Medulla oblongata (tissue), 1 donor: ENCODE measurements around the gene CYP46A1.

Experiments
- DNase-seq: peaks from one replicate; pipeline ENCODE4 v3.0.0-alpha.2; 2015; ENCODE audit errors: extremely low spot score

Gene CYP46A1

GRCh38 chr14:99744199-99744872 is 60.2 kb downstream of the CYP46A1 start:
- DNase-seq = no peak

DNA sequence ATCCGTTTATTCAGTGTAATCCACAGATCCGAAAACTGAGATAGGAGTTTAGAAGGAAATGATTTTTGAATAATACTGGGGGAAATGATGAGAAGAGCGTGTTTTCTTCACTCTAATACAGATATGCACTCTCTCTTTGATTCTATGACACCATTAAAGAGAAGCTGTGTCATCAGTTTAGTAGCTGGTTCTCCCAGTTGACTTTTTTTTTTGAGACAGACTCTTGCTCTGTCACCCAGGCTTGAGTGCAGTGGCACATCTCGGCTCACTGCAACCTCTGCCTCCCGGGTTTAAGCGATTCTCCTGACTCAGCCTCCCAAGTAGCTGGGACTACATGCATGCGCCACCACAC is 60.8 kb downstream of the CYP46A1 start:
- DNase-seq = no peak

GRCh38 chr14:99745307-99745951 is 61.3 kb downstream of the CYP46A1 start:
- DNase-seq = no peak

DNA sequence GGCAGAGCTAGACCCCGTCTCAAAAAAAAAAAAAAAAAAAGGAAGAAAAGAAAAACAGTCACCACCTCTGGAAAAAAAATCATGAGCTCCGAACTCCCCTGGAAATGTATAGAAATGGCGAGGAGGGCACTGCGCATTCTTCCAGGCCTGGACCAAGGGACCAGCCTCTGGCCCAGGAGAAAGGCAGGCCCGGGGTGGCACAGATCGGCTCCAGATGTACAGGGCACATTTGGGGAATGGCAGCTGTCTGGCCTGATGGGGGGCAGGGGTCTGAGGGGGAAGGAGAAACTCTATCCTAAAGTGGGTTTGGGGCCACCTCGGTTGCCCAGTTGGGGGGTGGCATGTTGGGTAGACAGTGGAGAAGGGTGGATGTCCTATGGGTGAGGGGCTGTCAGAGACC is 63.1 kb downstream of the CYP46A1 start:
- DNase-seq = no peak

DNA sequence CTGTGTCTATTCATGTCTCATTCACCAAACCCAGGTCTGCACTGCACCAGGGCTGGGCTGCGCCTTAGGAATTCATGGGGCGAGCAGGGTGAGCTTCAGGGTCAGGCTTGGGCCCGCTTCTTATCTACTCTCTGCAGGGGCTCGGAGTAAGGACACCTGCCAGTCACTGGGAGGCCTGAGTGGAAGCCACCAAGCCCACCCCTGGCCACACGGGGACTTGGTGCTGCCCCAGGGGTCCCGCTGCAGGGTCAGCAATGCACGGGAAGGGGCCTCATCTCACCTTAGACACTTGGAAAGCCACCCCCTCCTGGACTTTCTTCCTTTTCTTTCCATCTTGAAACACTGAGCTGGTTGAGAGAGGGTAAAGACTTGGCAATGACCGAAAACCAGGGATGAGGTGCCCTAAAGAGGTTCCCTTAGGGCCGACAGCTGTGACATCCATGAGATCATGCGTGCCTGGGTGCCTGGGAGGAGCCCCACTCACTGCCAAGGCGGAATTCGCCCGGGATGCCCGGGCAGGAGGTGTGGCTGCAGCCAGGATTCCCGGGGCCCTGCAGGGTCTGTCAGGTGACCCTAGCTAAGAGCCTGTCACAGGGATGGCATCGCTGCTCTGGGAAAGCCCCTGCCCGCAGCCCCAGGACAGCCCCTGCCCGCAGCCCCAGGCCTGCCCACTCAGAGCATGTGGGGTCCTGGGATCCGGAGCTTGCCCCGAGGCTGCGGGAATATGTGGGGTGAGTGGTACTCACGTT is 63.7 kb downstream of the CYP46A1 start:
- DNase-seq = no peak

- DNase-seq = no peak
Observed at GRCh38 chr14:99748529-99748928, 64.4 kb downstream of the CYP46A1 start.

- DNase-seq = no peak
Observed at GRCh38 chr14:99749142-99749541, 65.0 kb downstream of the CYP46A1 start.

DNA sequence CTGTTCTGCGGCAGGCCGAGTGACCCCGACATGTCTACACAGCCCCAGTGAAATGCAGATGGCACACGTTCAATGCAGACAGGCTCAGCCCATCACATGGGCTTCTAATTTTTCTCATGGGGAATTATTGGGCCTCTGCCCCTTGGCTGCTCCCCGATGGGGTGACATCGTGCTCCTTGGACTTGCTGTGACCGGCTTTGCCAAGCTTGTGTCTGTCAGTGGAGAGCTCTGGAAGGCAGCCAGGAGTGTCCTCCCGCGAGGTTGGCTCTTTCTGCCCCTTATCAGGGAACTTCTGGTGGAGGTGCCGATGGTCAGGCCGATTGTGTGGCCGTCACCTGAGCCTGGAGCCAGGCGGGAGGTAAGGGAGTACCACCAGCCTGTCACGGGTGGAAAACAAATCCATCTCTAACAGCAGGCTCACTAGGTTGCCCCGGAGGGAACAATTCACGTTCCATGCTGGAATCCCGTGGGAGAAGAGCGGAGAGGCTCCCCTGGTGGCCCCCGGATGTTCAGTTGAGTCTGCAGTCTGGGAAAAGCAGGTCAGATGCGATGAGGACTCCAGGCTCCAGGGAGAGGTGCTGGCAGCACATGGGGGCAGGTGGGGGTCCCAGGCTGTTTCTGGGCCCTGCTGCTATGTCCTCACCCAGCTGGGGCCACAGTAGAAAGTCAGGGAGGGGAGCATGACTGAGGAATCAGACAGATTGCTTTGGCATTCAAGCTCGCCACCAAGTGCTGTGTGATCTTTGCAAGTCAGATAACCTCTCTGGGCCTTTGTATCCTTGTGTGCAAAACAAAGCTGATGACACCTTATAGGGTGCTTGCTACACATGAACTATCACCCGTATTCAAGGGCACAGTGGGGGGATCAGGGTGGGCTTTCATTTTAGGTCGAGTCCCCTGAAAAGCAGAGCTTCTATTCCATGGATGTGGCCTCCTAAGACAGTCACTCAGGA is 65.9 kb downstream of the CYP46A1 start:
- DNase-seq = no peak

- DNase-seq = no peak
Observed at GRCh38 chr14:99750746-99751450, 66.8 kb downstream of the CYP46A1 start.

DNA sequence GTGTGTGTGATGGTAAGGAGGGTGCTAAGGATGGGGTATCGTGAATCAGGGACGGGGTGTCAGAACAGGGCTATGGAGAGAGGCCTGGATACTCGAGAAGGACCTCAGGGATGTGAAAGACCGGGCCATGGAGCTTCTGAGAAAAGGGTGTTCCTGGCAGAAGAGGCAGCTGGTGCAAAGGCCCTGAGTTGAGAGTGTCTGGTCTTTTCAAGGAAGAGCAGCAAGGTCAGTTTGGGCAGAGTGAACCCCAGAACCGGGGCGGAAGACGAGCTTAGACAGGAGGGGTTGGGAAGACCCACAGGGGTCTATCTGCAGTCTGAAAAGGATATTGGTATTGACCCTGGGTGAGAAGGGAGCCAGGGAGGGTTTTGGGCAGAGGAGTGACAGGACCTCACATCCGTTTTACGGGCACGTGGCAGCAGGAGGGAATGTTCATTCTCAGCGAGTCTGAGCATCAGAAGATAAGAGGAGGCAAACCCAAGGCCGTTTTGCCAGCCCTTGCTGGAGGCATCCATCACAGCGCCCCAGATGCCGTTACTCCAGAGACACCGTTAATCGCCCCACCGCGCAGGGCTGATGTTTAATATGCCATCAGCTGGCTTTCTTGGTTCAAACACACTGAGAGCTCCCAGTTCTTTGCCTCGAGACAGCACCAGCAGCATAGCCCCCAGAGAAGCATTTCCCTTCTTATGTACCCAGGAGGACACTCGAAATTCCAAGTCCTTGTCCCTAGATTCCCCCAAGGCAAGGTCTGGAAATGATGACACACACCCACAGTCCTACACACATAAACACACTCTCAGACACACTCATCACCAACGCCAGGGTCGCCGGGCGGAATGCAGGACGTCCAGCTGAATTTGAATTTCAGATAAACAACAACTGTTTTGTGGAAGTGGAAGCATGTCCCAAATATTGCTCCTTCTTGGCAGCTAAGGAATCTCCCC is 67.7 kb downstream of the CYP46A1 start:
- no peak for DNase-seq

DNA sequence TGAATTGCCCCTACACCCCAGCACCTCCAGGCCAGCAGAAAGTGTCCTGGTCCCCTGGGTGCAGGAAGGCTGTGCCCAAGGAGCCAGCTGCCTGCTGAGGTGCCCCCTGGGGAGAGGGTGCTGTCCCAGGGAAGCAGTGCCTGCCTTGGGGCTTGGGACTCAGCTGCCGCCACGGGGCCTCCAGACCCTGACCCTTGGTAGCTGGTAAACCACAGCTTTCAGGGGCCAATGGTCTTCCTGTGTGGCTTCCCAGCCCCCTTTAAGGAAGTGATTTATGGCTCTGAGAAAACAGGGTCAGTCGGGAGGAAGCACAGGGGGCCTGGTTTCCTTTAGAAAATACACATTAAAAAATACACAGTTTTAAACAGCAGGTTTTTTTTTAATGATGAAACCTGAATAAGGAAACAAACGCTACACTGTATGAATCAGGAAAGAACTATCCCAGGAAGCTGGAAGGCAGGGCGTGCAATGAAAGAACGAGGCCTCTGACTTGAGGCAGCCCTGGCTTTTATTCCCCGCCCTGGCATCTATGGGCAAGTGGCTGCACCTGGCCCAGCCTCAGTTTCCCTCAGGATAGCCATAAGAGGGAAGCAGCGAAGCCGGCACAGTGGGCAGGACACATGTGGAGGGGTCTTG is 68.5 kb downstream of the CYP46A1 start:
- no peak for DNase-seq

DNA sequence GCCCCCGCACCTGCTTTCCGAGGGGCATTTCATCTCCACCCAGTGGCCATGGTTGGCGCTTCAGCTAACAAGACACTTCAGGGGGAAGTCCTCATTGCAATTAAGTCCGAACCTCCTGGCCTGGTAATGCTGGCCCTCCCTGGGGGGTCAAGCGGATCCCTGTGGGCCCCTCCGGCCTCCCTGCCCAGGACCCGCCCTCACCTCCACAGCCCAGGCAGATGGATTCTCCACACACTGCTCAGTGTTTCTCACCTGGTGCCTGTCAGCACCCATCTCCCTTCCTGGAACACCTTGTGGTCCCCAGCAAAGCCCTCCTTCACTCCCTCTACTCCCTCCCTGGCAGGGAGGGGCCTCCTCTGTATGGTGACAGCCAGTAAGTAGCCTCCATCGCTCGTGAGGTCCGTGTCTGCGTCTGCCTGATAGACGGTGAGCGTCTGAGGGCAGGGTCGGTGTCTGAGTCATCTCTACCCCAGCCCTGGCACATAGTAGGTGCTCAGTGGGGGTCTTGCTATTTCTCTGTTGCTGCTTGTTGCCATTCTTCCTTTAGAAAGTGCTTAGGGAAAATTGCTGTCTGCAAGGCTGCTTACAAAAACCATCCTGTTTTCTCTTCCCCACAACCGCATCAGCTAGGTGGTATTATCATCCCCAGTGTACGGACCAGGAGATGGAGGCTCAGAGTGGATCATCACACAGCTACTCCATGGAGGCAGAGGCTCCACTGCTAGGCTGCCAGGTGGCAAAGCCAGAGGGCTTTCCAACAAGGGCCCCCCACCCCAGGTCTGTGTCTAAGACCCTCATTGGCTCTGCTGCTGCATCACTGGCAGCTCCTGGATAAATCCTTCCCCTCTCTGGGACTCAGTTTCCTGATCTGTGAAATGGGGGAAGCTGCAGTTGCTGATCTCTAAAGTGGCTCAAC is 69.4 kb downstream of the CYP46A1 start:
- DNase-seq = no peak

DNA sequence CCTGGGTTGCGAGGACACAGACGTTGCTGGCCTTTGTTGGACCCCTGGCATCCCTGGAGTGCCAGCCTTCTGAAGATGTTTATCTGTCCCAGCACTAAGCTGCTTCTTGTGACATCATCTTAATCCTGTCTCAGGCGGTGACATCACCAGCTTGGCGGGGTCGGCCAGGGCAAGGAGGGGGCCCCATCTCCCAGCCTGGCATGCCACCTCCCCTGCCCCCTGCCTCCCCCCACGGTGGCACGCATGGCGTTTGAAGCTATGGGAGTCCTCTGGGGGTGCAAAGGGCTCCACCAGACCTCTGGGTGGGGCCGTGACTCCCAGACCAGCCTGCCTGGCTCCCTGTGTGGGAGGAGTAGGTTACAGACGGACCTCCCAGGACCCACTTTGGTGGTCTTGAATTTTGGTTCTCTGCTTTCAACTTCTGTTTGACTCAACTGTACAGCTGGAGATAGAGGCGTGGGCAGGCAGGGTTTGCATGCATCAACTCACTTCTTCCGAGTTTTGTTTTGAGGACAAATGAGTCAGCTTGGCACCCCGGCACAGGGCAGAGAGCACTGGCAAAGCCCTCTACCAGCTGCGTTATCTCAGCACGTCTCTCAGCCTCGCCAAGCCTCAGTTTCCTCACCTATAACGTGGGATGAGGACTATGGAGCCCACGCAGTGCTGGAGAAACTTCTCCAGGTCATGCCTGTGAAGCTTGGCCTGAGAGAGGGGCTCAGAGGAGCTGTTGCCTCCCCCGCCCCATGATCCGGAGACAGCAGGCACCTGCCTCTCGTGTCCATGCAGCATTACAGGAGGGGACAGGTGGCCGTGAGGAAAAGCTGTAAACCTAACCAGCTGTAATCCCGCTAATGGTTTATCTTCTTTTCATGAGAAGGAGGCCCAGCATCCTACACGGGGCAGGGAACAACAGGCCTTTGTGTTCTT is 70.3 kb downstream of the CYP46A1 start:
- no peak for DNase-seq

DNA sequence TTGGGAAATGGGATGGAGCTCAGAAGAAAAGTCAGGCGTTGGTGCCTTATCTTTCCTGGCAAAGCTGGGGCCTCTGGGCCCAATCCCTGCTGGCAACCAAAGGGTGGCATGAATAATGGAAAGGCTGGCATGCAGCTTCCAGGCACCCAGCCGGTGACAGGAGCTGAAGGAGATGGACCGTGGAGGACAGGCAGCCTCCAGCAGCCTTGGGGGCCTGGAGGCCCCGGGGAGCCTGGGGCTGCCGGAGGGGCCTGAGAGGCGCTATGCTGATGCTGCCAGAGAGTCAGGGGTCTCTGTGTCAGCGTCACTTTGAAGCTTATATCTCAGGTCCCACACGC is 70.9 kb downstream of the CYP46A1 start:
- no peak for DNase-seq

- peak; percentile 87 for DNase-seq
Observed at GRCh38 chr14:99755629-99756603, 71.8 kb downstream of the CYP46A1 start.

DNA sequence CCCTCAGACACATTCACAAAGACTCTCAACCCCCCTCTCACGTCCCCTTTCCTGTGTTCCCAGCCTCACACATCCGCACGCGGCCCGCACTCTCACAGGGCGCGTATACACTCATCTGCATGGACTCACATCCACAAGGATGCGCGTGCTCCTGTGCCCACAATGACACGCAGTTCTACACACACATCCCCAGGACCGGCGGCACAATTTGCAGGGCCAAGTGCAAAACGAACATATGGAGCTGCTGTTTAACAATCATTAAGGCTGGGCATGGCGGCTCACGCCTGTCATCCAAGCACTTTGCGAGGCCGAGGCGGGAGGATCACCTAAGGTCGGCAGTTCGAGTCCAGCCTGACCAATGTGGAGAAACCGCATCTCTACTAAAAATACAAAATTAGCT is 72.7 kb downstream of the CYP46A1 start:
- no peak for DNase-seq
